Heart left ventricle (tissue), 16 donors: Measurements from ENCODE around the gene PPP1R2C. TPM values are rescaled to one million over a fixed set of nuclear protein-coding genes. Genes with fewer than 3 reads are reported as not detected.
A peak's percentile ranks its signal among the peaks of the same experiment; 100 is the strongest.

Experiments
- ATAC-seq, 4 donors: fragments of 200-7000 bp; cut with Tn5 transposase; one replicate each; pipeline ENCODE4 v1.9.1; 2020 to 2022; ENCODE audit warnings: moderate library complexity in 4 of 4, mild to moderate bottlenecking in 3 of 4, moderate number of reproducible peaks in 1 of 4
- DNase-seq, 5 donors: peaks; one replicate each; pipeline ENCODE4 v3.0.0-alpha.2; 2020
- H3K27ac ChIP-seq, 12 donors: fragments of 200-600 bp; sonication (generic) in 4 of 12; one replicate each; pipeline versions ENCODE4 v1.5.0 to v1.8.0; 2016 to 2022; ENCODE audit warnings: mild to moderate bottlenecking in 2 of 12
- H3K27me3 ChIP-seq, 9 donors: fragments of 200-600 bp; sonication (generic) in 2 of 9; one replicate each; pipeline versions ENCODE4 v1.5.1 to v1.8.0; 2016 to 2022; ENCODE audit warnings: mild to moderate bottlenecking in 3 of 9
- H3K36me3 ChIP-seq, 9 donors: fragments of 200-600 bp; sonication (generic) in 2 of 9; one replicate each; pipeline versions ENCODE4 v1.5.0 to v1.8.0; 2018 to 2022; ENCODE audit warnings: mild to moderate bottlenecking in 2 of 9
- H3K4me1 ChIP-seq, 12 donors: fragments of 200-600 bp; sonication (generic) in 4 of 12; one replicate each; pipeline versions ENCODE4 v1.5.0 to v1.8.0; 2016 to 2022; ENCODE audit warnings: mild to moderate bottlenecking in 3 of 12
- H3K4me3 ChIP-seq, 12 donors: fragments of 200-600 bp; sonication (generic) in 4 of 12; one replicate each; pipeline versions ENCODE4 v1.5.0 to v1.8.0; 2017 to 2022; ENCODE audit warnings: mild to moderate bottlenecking in 9 of 12, moderate library complexity in 4 of 12
- H3K9me3 ChIP-seq, 12 donors: fragments of 200-600 bp; sonication (generic) in 4 of 12; one replicate each; pipeline versions ENCODE4 v1.5.0 to v1.8.0; 2016 to 2022; ENCODE audit warnings: mild to moderate bottlenecking in 1 of 12
- POLR2A ChIP-seq, 2 donors: fragments of 450-650 bp; IDR thresholded peaks; one replicate each; pipeline ENCODE4 v1.6.1; 2017; ENCODE audit warnings: antibody characterized with exemption in 2 of 2, mild to moderate bottlenecking in 2 of 2, moderate library complexity in 2 of 2
- WGBS, 4 donors: extraction: QIAGEN DNeasy Blood & Tissue Kit in 2 of 4; methylation state at CpG; one replicate each; pipeline versions ENCODE4 v1.1.5 to v1.1.7; 2013 to 2018; 5-methylcytosine and 5-hydroxymethylcytosine counted together
- intact Hi-C, 10 donors: fragments of 100-400 bp; cut with DNase I; formaldehyde crosslinking; loops; one replicate each; pipeline versions ENCODE4 v1.11.1 to v1.14.2; 2022
- long read RNA-seq, 3 donors: library from polyadenylated mRNA; unstranded; transcript quantifications; one replicate each; pipeline ENCODE4 v2.0.0, GENCODE V29; 2020 to 2021
- polyA plus RNA-seq, 2 donors: library from polyadenylated mRNA; stranded (reverse); fragments of 200-250 nt; gene quantifications; one replicate each; pipeline ENCODE4 v1.2.3, GENCODE V29; 2013
- total RNA-seq, 9 donors: library from RNA; depleted of rRNA in 2 of 9; stranded (reverse); fragments of >200 nt in 2 of 9; fragmentation: NEBNext Ultra II Directional in 3 of 9; extraction: Animal tissue kit (Norgen Biotek cat#: 25700) in 3 of 9; gene quantifications; one replicate each; pipeline versions ENCODE4 v1.1.0 to v1.2.4, GENCODE V29; 2016 to 2023
- TF ChIP-seq, protein P1 (sequence below), 12 donors: fragments of 200-600 bp; sonication (generic) in 4 of 12; IDR thresholded peaks; one replicate each; pipeline versions ENCODE4 v1.5.0 to v1.8.0; 2018 to 2022; ENCODE audit warnings: antibody characterized with exemption in 12 of 12, mild to moderate bottlenecking in 5 of 12
- donor health status: ischemic (EF 13 %, LVEDD 7.1; RV severe dilation, severe dysfunction).
- donor health status: healthy with polysubstance abuse.
- donor health status: DM: no; HTN: yes; CAD: no.
- donor health status: DM: no; HTN: no; CAD: no.
- donor health status: ischemic (EF 25% LVEDD 6.9; RV normal size, moderate dysfunction).
- donor health status: ischemic (EF 25% LVEDD 5.7; RV mildly dilated, moderate dysfunction).
- donor health status: healthy.
- donor health status: DM: yes; HTN: yes; CAD: no.
- donor health status: ischemic (EF 35%, LVEDD 5.7; RV mildly dilated, moderate dysfunction).
- donor health status: nonischemic (EF 11% LVEDD 7.7; RV severe dilation, severe dysfunction).
- donor health status: DM: yes; HTN: yes; CAD: no.
- donor health status: PGD.
- donor health status: ischemic (EF 29% LVEDD 5.4; RV normal size, mild dysfunction).
- donor health status: nonischemic (EF 23%, LVEDD 6.1; RV moderate dilation, normal function).

The PPP1R2C gene
- total RNA-seq (not detected), polyA plus RNA-seq (not detected)
- long read RNA-seq, donor 1: 0 reads
- long read RNA-seq, donor 2: 0 reads
- long read RNA-seq, donor 3: 0 reads

GRCh38 chrX:42778096-42778495, at the start of gene PPP1R2C:
Gene PPP1R2C, minus strand, starts transcription at chrX:42778163. Its CDS starts 84 bp downstream, at chrX:42778079.
- DNase-seq (no peak), ATAC-seq (no peak)
- no peak for TF ChIP-seq POLR2A (IDR thresholded peaks at IDR 0.05)
- TF ChIP-seq, protein P1, sequence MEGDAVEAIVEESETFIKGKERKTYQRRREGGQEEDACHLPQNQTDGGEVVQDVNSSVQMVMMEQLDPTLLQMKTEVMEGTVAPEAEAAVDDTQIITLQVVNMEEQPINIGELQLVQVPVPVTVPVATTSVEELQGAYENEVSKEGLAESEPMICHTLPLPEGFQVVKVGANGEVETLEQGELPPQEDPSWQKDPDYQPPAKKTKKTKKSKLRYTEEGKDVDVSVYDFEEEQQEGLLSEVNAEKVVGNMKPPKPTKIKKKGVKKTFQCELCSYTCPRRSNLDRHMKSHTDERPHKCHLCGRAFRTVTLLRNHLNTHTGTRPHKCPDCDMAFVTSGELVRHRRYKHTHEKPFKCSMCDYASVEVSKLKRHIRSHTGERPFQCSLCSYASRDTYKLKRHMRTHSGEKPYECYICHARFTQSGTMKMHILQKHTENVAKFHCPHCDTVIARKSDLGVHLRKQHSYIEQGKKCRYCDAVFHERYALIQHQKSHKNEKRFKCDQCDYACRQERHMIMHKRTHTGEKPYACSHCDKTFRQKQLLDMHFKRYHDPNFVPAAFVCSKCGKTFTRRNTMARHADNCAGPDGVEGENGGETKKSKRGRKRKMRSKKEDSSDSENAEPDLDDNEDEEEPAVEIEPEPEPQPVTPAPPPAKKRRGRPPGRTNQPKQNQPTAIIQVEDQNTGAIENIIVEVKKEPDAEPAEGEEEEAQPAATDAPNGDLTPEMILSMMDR (IDR thresholded peaks at IDR 0.05): no peak
- no peaks in the 10 kb centered on the region for H3K4me1 ChIP-seq
- 71 to 99% (median 87%) methylated on average over 33 of the region's 33 CpGs for WGBS, 4 donors
- H3K36me3 ChIP-seq: no peaks in the 10 kb centered on the region
- peaks cover 0 to 4% (median 0%) of the 10 kb centered on the region in 12 donors for H3K9me3 ChIP-seq
- H3K4me3 ChIP-seq: no peak within 1 kb of the TSS
- intact Hi-C loops: no loop called here
- no peak within 1 kb of the TSS for H3K27ac ChIP-seq
- peaks cover 0 to 17% (median 0%) of the 10 kb centered on the region in 9 donors for H3K27me3 ChIP-seq

DNA sequence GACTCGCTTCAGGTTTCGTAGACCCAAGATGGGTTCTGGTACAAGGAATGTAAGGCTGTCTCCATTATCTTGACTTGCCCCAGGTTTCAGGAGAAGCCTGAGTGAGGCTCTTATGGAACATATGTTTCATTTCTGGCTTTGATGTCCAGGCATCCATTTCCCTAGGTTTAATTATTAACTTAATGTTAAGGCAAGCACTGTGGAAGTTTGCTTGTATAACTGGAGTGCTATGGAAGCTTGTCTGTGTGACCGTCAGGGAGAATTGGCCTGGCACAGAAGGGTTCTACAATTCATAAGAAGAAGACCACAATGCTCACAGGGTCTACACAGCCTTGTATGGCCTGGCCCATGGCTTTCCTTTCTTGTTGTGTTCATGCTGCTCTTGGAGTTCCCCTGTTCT, 47.2 kb upstream of the PPP1R2C start:
- peaks cover 0 to 13% (median 0%) of the 10 kb centered on the region in 12 donors for H3K9me3 ChIP-seq
- intact Hi-C loops: no loop called here
- no peak overlapping the region for H3K27ac ChIP-seq
- H3K36me3 ChIP-seq: no peaks in the 10 kb centered on the region
- H3K4me1 ChIP-seq: no peaks in the 10 kb centered on the region
- DNase-seq: no peak
- no peak for ATAC-seq
- TF ChIP-seq POLR2A (IDR thresholded peaks at IDR 0.05): no peak
- TF ChIP-seq, protein P1 (IDR thresholded peaks at IDR 0.05): no peak
- H3K27me3 ChIP-seq: peaks cover 0 to 5% (median 0%) of the 10 kb centered on the region in 9 donors
- no peak overlapping the region for H3K4me3 ChIP-seq
- 79 to 89% (median 83%) methylated on average over 3 of the region's 3 CpGs for WGBS, 4 donors

GRCh38 chrX:42824541-42824940, 46.6 kb upstream of the PPP1R2C start:
- H3K36me3 ChIP-seq: no peaks in the 10 kb centered on the region
- peaks cover 0 to 5% (median 0%) of the 10 kb centered on the region in 9 donors for H3K27me3 ChIP-seq
- ATAC-seq: no peak
- H3K4me3 ChIP-seq: no peak overlapping the region
- H3K9me3 ChIP-seq: peaks cover 0 to 11% (median 0%) of the 10 kb centered on the region in 12 donors
- intact Hi-C loops: no loop called here
- H3K4me1 ChIP-seq: no peaks in the 10 kb centered on the region
- DNase-seq: peak in 1 of 5 donors; percentile 36
- WGBS, 4 donors: 65 to 85% (median 71%) methylated on average over 5 of the region's 5 CpGs
- H3K27ac ChIP-seq: no peak overlapping the region
- no peak for TF ChIP-seq POLR2A (IDR thresholded peaks at IDR 0.05)
- TF ChIP-seq, protein P1 (IDR thresholded peaks at IDR 0.05): no peak

GRCh38 chrX:42823443-42823842, 45.5 kb upstream of the PPP1R2C start:
- no peak overlapping the region for H3K4me3 ChIP-seq
- H3K27me3 ChIP-seq: peaks cover 0 to 2% (median 0%) of the 10 kb centered on the region in 9 donors
- WGBS, 4 donors: 52 to 80% (median 63%) methylated on average over 1 of the region's 1 CpG
- no peak overlapping the region for H3K27ac ChIP-seq
- no peak for DNase-seq
- TF ChIP-seq, protein P1 (IDR thresholded peaks at IDR 0.05): no peak
- intact Hi-C loops: no loop called here
- no peaks in the 10 kb centered on the region for H3K36me3 ChIP-seq
- peaks cover 0 to 11% (median 0%) of the 10 kb centered on the region in 12 donors for H3K9me3 ChIP-seq
- no peaks in the 10 kb centered on the region for H3K4me1 ChIP-seq
- ATAC-seq: no peak
